ENCODE results near the gene LPP. TPM values are rescaled to one million over a fixed set of nuclear protein-coding genes. Genes with fewer than 3 reads are reported as not detected.

The LPP gene
- total and polyA plus RNA-seq, 2 donors (not counting 1 experiment from before 2014, with no cell fraction given) = 7.6 to 81.7 TPM

- ChIA-PET POLR2A (no interaction called here), CTCF (interaction anchor here (1.2 to 1.5 kb wide), 2 partner anchors 10 to 555 kb away, joined by 4 to 7 read pairs; no protein-coding TSS in a partner anchor)
- Mint-ChIP-seq H3K27me3 (no peaks in the 10 kb centered on the region), H3K27ac (peak overlapping the region; percentile 16), H3K4me1 (peaks cover 81% of the 10 kb centered on the region), H3K4me3 (peak overlapping the region; percentile 20), H3K9me3 (ENCODE audit: insufficient read depth) (no peaks in the 10 kb centered on the region)
- H3K27ac ChIP-seq (ENCODE audit: low read length in 2 of 2) = no peak overlapping the region
- H4K20me1 ChIP-seq (ENCODE audit: control insufficient read depth, insufficient read depth, low read length, poor library complexity, severe bottlenecking) = no peaks in the 10 kb centered on the region
- H3K27me3 ChIP-seq (replicated peaks in 1 of 4; ENCODE audit: control extremely low read depth in 1 of 4, control insufficient read depth in 3 of 4, insufficient read depth in 4 of 4, low read length in 3 of 4) = no peaks in the 10 kb centered on the region
- DNase-seq = no peak
- H3K4me1 ChIP-seq (ENCODE audit: control insufficient read depth in 2 of 2, insufficient read depth in 2 of 2, low read length in 2 of 2) = peaks cover 51 to 53% of the 10 kb centered on the region in 2 donors
- ATAC-seq (ENCODE audit: low read depth) = no peak
- no peak overlapping the region for H3K4me2 ChIP-seq (replicated peaks; ENCODE audit: low read depth, low read length, poor library complexity, severe bottlenecking)
- intact Hi-C loops (cut with micrococcal nuclease) = loop anchor here (2.0 to 10.0 kb wide), 2 partner anchors 15 to 49 kb away; no protein-coding TSS in a partner anchor
- TF ChIP-seq EZH2 (IDR thresholded peaks at IDR 0.05; ENCODE audit: borderline replicate concordance, insufficient read depth, low read depth, low read length, poor library complexity, severe bottlenecking) (no peak), CTCF (IDR thresholded peaks at IDR 0.05) (no peak)
- peaks cover 26% of the 10 kb centered on the region for H3K79me2 ChIP-seq (ENCODE audit: control insufficient read depth, insufficient read depth, low read length)
- no peaks in the 10 kb centered on the region for H3K36me3 ChIP-seq (replicated peaks in 1 of 2; ENCODE audit: control extremely low read depth in 1 of 2, control insufficient read depth in 1 of 2, extremely low read depth in 1 of 2, insufficient read depth in 2 of 2, low read length in 1 of 2)
- H3K9me3 ChIP-seq (ENCODE audit: control extremely low read depth in 1 of 3, control insufficient read depth in 2 of 3, insufficient read depth in 1 of 3, low read length in 2 of 3) = no peaks in the 10 kb centered on the region
- no peak overlapping the region for H2AFZ ChIP-seq (ENCODE audit: insufficient read depth, low read depth, low read length, poor library complexity, severe bottlenecking)
- no peak overlapping the region for H3K9ac ChIP-seq (ENCODE audit: low read length)
- WGBS (ENCODE audit: insufficient coverage) = no CpG with 5 or more reads among the region's 3 CpGs
- H3K4me3 ChIP-seq (ENCODE audit: control extremely low read depth in 1 of 5, extremely low read depth in 1 of 5, insufficient read depth in 1 of 5, low read depth in 2 of 5, low read length in 4 of 5) = no peak overlapping the region
Measured at GRCh38 chr3:188294113-188294512, 140.2 kb downstream of the LPP start.

GRCh38 chr3:188294823-188295487 lies 141.0 kb downstream of the LPP start:
- Histone ChIP-seq H3K79me2 (ENCODE audit: control insufficient read depth, insufficient read depth, low read length) (peaks cover 26% of the 10 kb centered on the region), H3K9me3 (ENCODE audit: control extremely low read depth in 1 of 3, control insufficient read depth in 2 of 3, insufficient read depth in 1 of 3, low read length in 2 of 3) (no peaks in the 10 kb centered on the region), H3K4me3 (ENCODE audit: control extremely low read depth in 1 of 5, extremely low read depth in 1 of 5, insufficient read depth in 1 of 5, low read depth in 2 of 5, low read length in 4 of 5) (no peak overlapping the region), H3K4me1 (ENCODE audit: control insufficient read depth in 2 of 2, insufficient read depth in 2 of 2, low read length in 2 of 2) (peaks cover 55 to 57% of the 10 kb centered on the region in 2 donors), H3K27me3 (replicated peaks in 1 of 4; ENCODE audit: control extremely low read depth in 1 of 4, control insufficient read depth in 3 of 4, insufficient read depth in 4 of 4, low read length in 3 of 4) (no peaks in the 10 kb centered on the region), H4K20me1 (ENCODE audit: control insufficient read depth, insufficient read depth, low read length, poor library complexity, severe bottlenecking) (no peaks in the 10 kb centered on the region), H2AFZ (ENCODE audit: insufficient read depth, low read depth, low read length, poor library complexity, severe bottlenecking) (no peak overlapping the region), H3K36me3 (replicated peaks in 1 of 2; ENCODE audit: control extremely low read depth in 1 of 2, control insufficient read depth in 1 of 2, extremely low read depth in 1 of 2, insufficient read depth in 2 of 2, low read length in 1 of 2) (no peaks in the 10 kb centered on the region), H3K9ac (ENCODE audit: low read length) (no peak overlapping the region), H3K27ac (ENCODE audit: low read length in 2 of 2) (no peak overlapping the region), H3K4me2 (replicated peaks; ENCODE audit: low read depth, low read length, poor library complexity, severe bottlenecking) (peak overlapping the region; percentile 7)
- intact Hi-C loops (cut with micrococcal nuclease) = loop anchor here (2.0 to 10.0 kb wide), 3 partner anchors 14 to 50 kb away; no protein-coding TSS in a partner anchor
- Mint-ChIP-seq H3K27ac (no peak overlapping the region), H3K4me3 (peak overlapping the region; percentile 49), H3K4me1 (peaks cover 86% of the 10 kb centered on the region), H3K9me3 (ENCODE audit: insufficient read depth) (no peaks in the 10 kb centered on the region), H3K27me3 (no peaks in the 10 kb centered on the region)
- TF ChIP-seq CTCF (IDR thresholded peaks at IDR 0.05) (no peak), EZH2 (IDR thresholded peaks at IDR 0.05; ENCODE audit: borderline replicate concordance, insufficient read depth, low read depth, low read length, poor library complexity, severe bottlenecking) (no peak)
- 88% methylated on average over 3 of the region's 11 CpGs for WGBS (ENCODE audit: insufficient coverage)
- ATAC-seq (ENCODE audit: low read depth) (no peak), DNase-seq (no peak)
- ChIA-PET CTCF (interaction anchor here (0.7 to 1.5 kb wide), 4 partner anchors 10 to 659 kb away, joined by 3 to 7 read pairs (median 4); no protein-coding TSS in a partner anchor), POLR2A (no interaction called here)
